SK-N-SH treated with all-trans-retinoic acid at 6 μM for 48 hours (cell line): ENCODE results near the gene NHS.

Experiments
- ATAC-seq: fragments of 200-7000 bp; cut with Tn5 transposase; 3 replicates; pipeline ENCODE4 v1.9.1; 2020; ENCODE audit warnings: mild to moderate bottlenecking, moderate library complexity
- ARNTL ChIP-seq: fragments of 450-650 bp; formaldehyde crosslinking; IDR thresholded peaks from 2 replicates; pipeline ENCODE4 v1.5.0; 2020; ENCODE audit warnings: low read depth, mild to moderate bottlenecking, moderate library complexity, borderline replicate concordance
- BACH2 ChIP-seq: fragments of 250-450 bp; sonication (Bioruptor Pico); IDR thresholded peaks from 2 replicates; pipeline ENCODE4 v1.9.0; 2021; ENCODE audit warnings: mild to moderate bottlenecking, borderline replicate concordance
- CREB5 ChIP-seq: fragments of 250-450 bp; sonication (Bioruptor Pico); IDR thresholded peaks from 2 replicates; pipeline ENCODE4 v1.5.1; 2020; ENCODE audit warnings: low read depth, mild to moderate bottlenecking, moderate library complexity
- CSDC2 ChIP-seq: fragments of 250-450 bp; sonication (Bioruptor Pico); IDR thresholded peaks from 2 replicates; pipeline ENCODE4 v1.5.0; 2020; ENCODE audit warnings: mild to moderate bottlenecking, moderate library complexity
- CSRNP3 ChIP-seq: fragments of 250-450 bp; sonication (Bioruptor Pico); IDR thresholded peaks from 2 replicates; pipeline ENCODE4 v1.5.1; 2021; ENCODE audit warnings: mild to moderate bottlenecking, moderate library complexity
- ESRRG ChIP-seq: fragments of 250-450 bp; sonication (Bioruptor Pico); IDR thresholded peaks from 2 replicates; pipeline ENCODE4 v1.6.1; 2021; ENCODE audit warnings: mild to moderate bottlenecking
- GLIS3 ChIP-seq: fragments of 250-450 bp; sonication (Bioruptor Pico); IDR thresholded peaks from 2 replicates; pipeline ENCODE4 v1.5.0; 2020; ENCODE audit warnings: mild to moderate bottlenecking, moderate library complexity
- ISL1 ChIP-seq: fragments of 250-450 bp; sonication (Bioruptor Pico); IDR thresholded peaks from 2 replicates; pipeline ENCODE4 v2.1.2; 2022; ENCODE audit warnings: mild to moderate bottlenecking, moderate library complexity
- OSR1 ChIP-seq: fragments of 250-450 bp; sonication (Bioruptor Pico); IDR thresholded peaks from 2 replicates; pipeline ENCODE4 v1.8.0; 2022; ENCODE audit warnings: moderate library complexity, mild to moderate bottlenecking, inconsistent platforms
- POU6F1 ChIP-seq: fragments of 250-450 bp; sonication (Bioruptor Pico); IDR thresholded peaks from 2 replicates; pipeline ENCODE4 v1.8.0; 2021; ENCODE audit warnings: low read depth, mild to moderate bottlenecking, moderate library complexity, borderline replicate concordance
- PPARA ChIP-seq: fragments of 250-450 bp; sonication (Bioruptor Pico); IDR thresholded peaks from 2 replicates; pipeline ENCODE4 v1.5.0; 2020; ENCODE audit warnings: mild to moderate bottlenecking, borderline replicate concordance
- RARB ChIP-seq: fragments of 250-450 bp; sonication (Bioruptor Pico); IDR thresholded peaks from 2 replicates; pipeline ENCODE4 v1.8.0; 2021; ENCODE audit warnings: mild to moderate bottlenecking, moderate library complexity
- SNAI2 ChIP-seq: fragments of 250-450 bp; sonication (Bioruptor Pico); IDR thresholded peaks from 2 replicates; pipeline ENCODE4 v1.5.0; 2020; ENCODE audit warnings: mild to moderate bottlenecking, moderate library complexity
- TCF4 ChIP-seq: fragments of 250-450 bp; sonication (Bioruptor Pico); IDR thresholded peaks from 2 replicates; pipeline ENCODE4 v1.8.0; 2021; ENCODE audit warnings: mild to moderate bottlenecking, moderate library complexity, borderline replicate concordance
- TOX ChIP-seq: fragments of 250-450 bp; sonication (Bioruptor Pico); IDR thresholded peaks from 2 replicates; pipeline ENCODE4 v1.8.0; 2021; ENCODE audit warnings: mild to moderate bottlenecking, moderate library complexity, borderline replicate concordance
- TSHZ2 ChIP-seq: fragments of 250-450 bp; sonication (Bioruptor Pico); IDR thresholded peaks from 2 replicates; pipeline ENCODE4 v1.5.0; 2020; ENCODE audit warnings: mild to moderate bottlenecking, moderate library complexity
- ZFP3 ChIP-seq: fragments of 250-450 bp; sonication (Bioruptor Pico); IDR thresholded peaks from 2 replicates; pipeline ENCODE4 v1.5.0; 2020; ENCODE audit warnings: mild to moderate bottlenecking, moderate library complexity
- ZFP30 ChIP-seq: fragments of 450-650 bp; formaldehyde crosslinking; IDR thresholded peaks from 2 replicates; pipeline ENCODE4 v1.5.0; 2022; ENCODE audit warnings: mild to moderate bottlenecking, moderate library complexity
- ZNF565 ChIP-seq: fragments of 450-650 bp; formaldehyde crosslinking; conservative IDR thresholded peaks from 2 replicates; pipeline ENCODE4 v1.5.0; 2020; ENCODE audit warnings: low read depth, mild to moderate bottlenecking, moderate library complexity
- ZNF70 ChIP-seq: fragments of 450-650 bp; formaldehyde crosslinking; IDR thresholded peaks from 2 replicates; pipeline ENCODE4 v1.5.0; 2020; ENCODE audit warnings: mild to moderate bottlenecking, moderate library complexity
- ZNF8 ChIP-seq: fragments of 450-650 bp; formaldehyde crosslinking; IDR thresholded peaks from 2 replicates; pipeline ENCODE4 v1.5.0; 2020; ENCODE audit warnings: mild to moderate bottlenecking, moderate library complexity

Gene NHS

GRCh38 chrX:17435476-17435875 is 60.5 kb downstream of the NHS start:
- TF ChIP-seq TSHZ2 (CRISPR knock-in tag) (no peak), GLIS3 (no peak), ARNTL (no peak), ZNF565 (CRISPR knock-in tag) (no peak), RARB (CRISPR knock-in tag) (no peak), CSDC2 (CRISPR knock-in tag) (no peak), TOX (CRISPR knock-in tag) (no peak), ZFP3 (no peak), BACH2 (CRISPR knock-in tag) (no peak), OSR1 (CRISPR knock-in tag) (no peak), CSRNP3 (CRISPR knock-in tag) (no peak), CREB5 (no peak), ZNF70 (CRISPR knock-in tag) (no peak), PPARA (CRISPR knock-in tag) (no peak), ZNF8 (CRISPR knock-in tag) (no peak), TCF4 (CRISPR knock-in tag) (no peak), ISL1 (no peak)
- ATAC-seq = no peak

GRCh38 chrX:17438221-17438620 is 63.2 kb downstream of the NHS start:
- no peak for TF ChIP-seq CREB5
- no peak for TF ChIP-seq OSR1 (CRISPR knock-in tag)
- TF ChIP-seq ESRRG = no peak
- no peak for TF ChIP-seq ZNF8 (CRISPR knock-in tag)
- no peak for ATAC-seq

GRCh38 chrX:17440258-17440657 is 65.3 kb downstream of the NHS start:
- TF ChIP-seq TCF4 (CRISPR knock-in tag) (no peak), PPARA (CRISPR knock-in tag) (no peak), CSRNP3 (CRISPR knock-in tag) (no peak), GLIS3 (no peak), ZNF8 (CRISPR knock-in tag) (no peak), SNAI2 (no peak), ISL1 (no peak), ESRRG (no peak), ZNF70 (CRISPR knock-in tag) (no peak), ZFP3 (no peak), CREB5 (no peak), ZFP30 (no peak)
- no peak for ATAC-seq

- TF ChIP-seq GLIS3 (no peak), ZNF70 (CRISPR knock-in tag) (no peak), POU6F1 (CRISPR knock-in tag) (no peak), CSDC2 (CRISPR knock-in tag) (no peak), ESRRG (no peak)
- TF ChIP-seq, all 23 proteins: peak for 0
- ATAC-seq = no peak
These were observed 65.8 kb downstream of the NHS start for GRCh38 chrX:17440836-17441235.
